HCT116 (cell line): Measurements from ENCODE around the gene RAB19.

ENCODE experiments used
- ATF3 ChIP-seq: IDR thresholded peaks from 2 replicates; pipeline ENCODE4 v1.6.1; 2012
- CEBPB ChIP-seq: IDR thresholded peaks from 2 replicates; pipeline ENCODE4 v1.6.1; 2012; ENCODE audit warnings: low read depth
- CTCF ChIP-seq, 3 experiments: fragments of 200-600 bp in 1 of 3; sonication (generic) in 1 of 3; IDR thresholded peaks in 2 of 3; conservative IDR thresholded peaks in 1 of 3; 2 replicates each; pipeline ENCODE4 v1.5.1; 2012 to 2017; ENCODE audit warnings: low read depth in 2 of 3, low read length in 2 of 3, antibody characterized with exemption in 1 of 3, borderline replicate concordance in 1 of 3, control low read depth in 1 of 3, mild to moderate bottlenecking in 1 of 3, mixed read lengths in 1 of 3, mixed run types in 1 of 3, moderate library complexity in 1 of 3; ENCODE audit not compliant: insufficient read depth in 1 of 3
- EZH2 ChIP-seq: fragments of 200-600 bp; sonication (generic); IDR thresholded peaks from 2 replicates; pipeline ENCODE4 v1.6.1; 2017; ENCODE audit warnings: antibody characterized with exemption, mixed run types
- MAX ChIP-seq: IDR thresholded peaks from 2 replicates; pipeline ENCODE4 v1.6.1; 2012
- POLR2A ChIP-seq: IDR thresholded peaks from 2 replicates; pipeline ENCODE4 v1.7.0; 2011; ENCODE audit warnings: borderline replicate concordance; ENCODE audit not compliant: insufficient read depth, insufficient read length; ENCODE audit errors: extremely low read depth

- TF ChIP-seq POLR2A (no peak), CTCF (IDR thresholded peaks at IDR 0.05 in 2 of 3, conservative IDR thresholded peaks at IDR 0.05 in 1 of 3; ENCODE audit: borderline replicate concordance in 1 of 3, insufficient read depth in 1 of 3, low read depth in 2 of 3, low read length in 2 of 3) (no peak), EZH2 (no peak), ATF3 (no peak), CEBPB (no peak), MAX (no peak)
Measured at GRCh38 chr7:140389445-140389844, 14.4 kb upstream of the RAB19 start.
